Ascending aorta (tissue), 2 donors: ENCODE data around the gene CEP112. TPM values are rescaled to one million over a fixed set of nuclear protein-coding genes. Genes with fewer than 3 reads are reported as not detected.

Experiments
- DNase-seq, 2 donors: peaks; one replicate each; pipeline ENCODE4 v3.0.0-alpha.2; 2019; ENCODE audit warnings: low spot score in 2 of 2
- H3K27ac ChIP-seq, 2 donors: fragments of 200-600 bp; sonication (generic); one replicate each; pipeline ENCODE4 v1.5.1; 2016 to 2017; ENCODE audit warnings: mild to moderate bottlenecking in 1 of 2
- H3K27me3 ChIP-seq: fragments of 200-600 bp; sonication (generic); one replicate; pipeline ENCODE4 v1.5.1; 2017
- H3K36me3 ChIP-seq, 2 donors: fragments of 200-600 bp; sonication (generic); one replicate each; pipeline ENCODE4 v1.5.1; 2016
- H3K4me1 ChIP-seq, 2 donors: fragments of 200-600 bp; sonication (generic); one replicate each; pipeline ENCODE4 v1.5.1; 2016 to 2017; ENCODE audit warnings: mild to moderate bottlenecking in 1 of 2
- H3K4me3 ChIP-seq, 2 donors: fragments of 200-600 bp; sonication (generic); one replicate each; pipeline ENCODE4 v1.5.1; 2016 to 2017; ENCODE audit warnings: mild to moderate bottlenecking in 1 of 2
- H3K9me3 ChIP-seq, 2 donors: fragments of 200-600 bp; sonication (generic); one replicate each; pipeline ENCODE4 v1.5.1; 2016
- intact Hi-C: fragments of 100-400 bp; cut with DNase I; formaldehyde crosslinking; loops from one replicate; pipeline ENCODE4 v1.15.1; 2023
- total RNA-seq: library from RNA; depleted of rRNA; stranded (reverse); fragments of >200 nt; gene quantifications from one replicate; pipeline ENCODE4 v1.1.0, GENCODE V29; 2016
- TF ChIP-seq, protein P1 (sequence below), 3 experiments: fragments of 200-600 bp in 2 of 3; fragments of 450-650 bp in 1 of 3; sonication (generic) in 2 of 3; IDR thresholded peaks; one replicate each; pipeline ENCODE4 v1.5.1; 2016 to 2019; ENCODE audit warnings: antibody characterized with exemption in 3 of 3, mild to moderate bottlenecking in 1 of 3, moderate library complexity in 1 of 3

Gene CEP112
- total RNA-seq, 1 donor from 2014 or later: 11.4 TPM

DNA sequence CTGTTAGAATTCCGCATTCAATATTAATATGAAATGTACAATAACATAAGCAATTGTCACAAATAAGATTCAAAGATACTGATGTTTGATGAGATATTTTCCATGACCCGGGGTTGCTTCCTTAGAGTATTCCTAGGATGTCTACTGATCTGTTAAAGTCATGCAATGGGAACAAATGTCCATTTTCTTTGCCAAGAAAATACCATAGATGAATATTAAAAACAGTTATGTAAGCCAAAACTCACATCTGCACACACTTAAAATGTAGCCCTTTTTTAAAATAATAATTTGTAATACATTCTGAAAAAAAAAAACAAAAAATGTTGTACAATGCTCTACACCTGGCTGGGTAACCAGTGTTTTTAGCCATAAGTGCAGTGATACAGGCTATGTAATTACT, 371.1 kb downstream of the CEP112 start:
- Histone ChIP-seq H3K27me3 (no peaks in the 10 kb centered on the region), H3K9me3 (no peaks in the 10 kb centered on the region), H3K27ac (no peak overlapping the region), H3K4me1 (no peaks in the 10 kb centered on the region), H3K36me3 (no peaks in the 10 kb centered on the region), H3K4me3 (no peak overlapping the region)
- TF ChIP-seq, protein P1, sequence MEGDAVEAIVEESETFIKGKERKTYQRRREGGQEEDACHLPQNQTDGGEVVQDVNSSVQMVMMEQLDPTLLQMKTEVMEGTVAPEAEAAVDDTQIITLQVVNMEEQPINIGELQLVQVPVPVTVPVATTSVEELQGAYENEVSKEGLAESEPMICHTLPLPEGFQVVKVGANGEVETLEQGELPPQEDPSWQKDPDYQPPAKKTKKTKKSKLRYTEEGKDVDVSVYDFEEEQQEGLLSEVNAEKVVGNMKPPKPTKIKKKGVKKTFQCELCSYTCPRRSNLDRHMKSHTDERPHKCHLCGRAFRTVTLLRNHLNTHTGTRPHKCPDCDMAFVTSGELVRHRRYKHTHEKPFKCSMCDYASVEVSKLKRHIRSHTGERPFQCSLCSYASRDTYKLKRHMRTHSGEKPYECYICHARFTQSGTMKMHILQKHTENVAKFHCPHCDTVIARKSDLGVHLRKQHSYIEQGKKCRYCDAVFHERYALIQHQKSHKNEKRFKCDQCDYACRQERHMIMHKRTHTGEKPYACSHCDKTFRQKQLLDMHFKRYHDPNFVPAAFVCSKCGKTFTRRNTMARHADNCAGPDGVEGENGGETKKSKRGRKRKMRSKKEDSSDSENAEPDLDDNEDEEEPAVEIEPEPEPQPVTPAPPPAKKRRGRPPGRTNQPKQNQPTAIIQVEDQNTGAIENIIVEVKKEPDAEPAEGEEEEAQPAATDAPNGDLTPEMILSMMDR (IDR thresholded peaks at IDR 0.05): no peak
- DNase-seq: no peak
- intact Hi-C loops: no loop called here

DNA sequence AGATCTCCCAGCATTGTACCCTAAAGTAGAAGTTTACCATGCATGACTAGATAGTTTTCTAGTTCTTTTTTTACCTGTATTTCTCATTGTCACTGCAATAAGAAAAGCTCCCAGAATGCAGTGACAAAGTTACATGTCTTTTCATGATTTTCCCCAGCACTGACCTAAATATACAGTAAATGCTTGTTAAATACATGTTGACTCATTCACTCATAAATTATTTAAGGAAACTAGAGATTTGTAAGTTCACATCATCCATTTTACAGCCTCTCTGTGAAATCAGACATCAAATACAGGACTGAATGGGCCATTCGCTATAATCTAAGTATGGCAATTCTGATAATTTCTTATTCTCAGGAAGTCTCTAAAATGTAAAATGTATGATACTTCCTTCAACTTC, 371.6 kb downstream of the CEP112 start:
- DNase-seq: no peak
- Histone ChIP-seq H3K27ac (no peak overlapping the region), H3K4me1 (no peaks in the 10 kb centered on the region), H3K9me3 (no peaks in the 10 kb centered on the region), H3K27me3 (no peaks in the 10 kb centered on the region), H3K36me3 (no peaks in the 10 kb centered on the region), H3K4me3 (no peak overlapping the region)
- intact Hi-C loops: no loop called here
- TF ChIP-seq, protein P1 (IDR thresholded peaks at IDR 0.05): no peak

DNA sequence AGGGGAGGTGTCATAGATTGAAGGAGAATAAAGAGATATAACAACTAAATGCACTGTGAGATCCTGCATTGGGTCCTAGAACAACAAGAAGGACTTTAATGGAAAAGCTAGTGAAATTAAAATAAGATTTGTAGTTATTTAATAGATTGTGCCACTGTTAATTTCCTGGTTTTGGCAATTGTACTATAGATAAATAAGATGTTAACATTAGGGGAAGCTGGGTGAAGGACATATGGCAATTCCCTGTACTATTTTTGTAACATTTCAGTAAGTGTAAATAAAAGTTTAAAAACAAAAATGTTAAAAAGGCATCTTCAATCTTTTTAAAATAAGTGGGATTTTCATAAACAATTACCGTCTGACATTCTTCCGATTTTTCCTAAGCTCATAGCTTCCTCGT, 372.1 kb downstream of the CEP112 start:
- DNase-seq: no peak
- Histone ChIP-seq H3K27ac (no peak overlapping the region), H3K4me3 (no peak overlapping the region), H3K27me3 (no peaks in the 10 kb centered on the region), H3K4me1 (no peaks in the 10 kb centered on the region), H3K9me3 (no peaks in the 10 kb centered on the region), H3K36me3 (no peaks in the 10 kb centered on the region)
- TF ChIP-seq, protein P1 (IDR thresholded peaks at IDR 0.05): no peak
- intact Hi-C loops: no loop called here

DNA sequence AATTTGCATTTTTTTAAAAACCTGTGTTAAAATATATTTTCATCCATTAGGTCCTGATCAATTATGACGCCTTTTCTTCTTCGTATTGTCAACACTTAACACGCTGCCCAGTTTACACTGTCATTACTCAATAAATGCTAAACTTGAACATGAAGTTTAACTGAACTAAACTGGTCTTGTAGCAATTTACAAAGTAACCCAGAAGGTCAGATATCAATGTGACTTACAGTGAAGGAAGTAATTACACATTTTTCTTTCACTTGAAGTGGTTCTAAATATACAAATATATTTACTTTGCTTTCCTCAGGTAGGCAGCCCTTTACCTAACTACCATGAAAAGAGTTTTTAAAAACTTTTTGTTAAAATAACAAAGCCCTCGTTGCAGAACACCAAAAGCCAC, 374.0 kb downstream of the CEP112 start:
- no peak for DNase-seq
- intact Hi-C loops: no loop called here
- Histone ChIP-seq H3K4me3 (no peak overlapping the region), H3K27ac (no peak overlapping the region), H3K36me3 (no peaks in the 10 kb centered on the region), H3K4me1 (no peaks in the 10 kb centered on the region), H3K9me3 (no peaks in the 10 kb centered on the region), H3K27me3 (no peaks in the 10 kb centered on the region)
- TF ChIP-seq, protein P1 (IDR thresholded peaks at IDR 0.05): no peak

DNA sequence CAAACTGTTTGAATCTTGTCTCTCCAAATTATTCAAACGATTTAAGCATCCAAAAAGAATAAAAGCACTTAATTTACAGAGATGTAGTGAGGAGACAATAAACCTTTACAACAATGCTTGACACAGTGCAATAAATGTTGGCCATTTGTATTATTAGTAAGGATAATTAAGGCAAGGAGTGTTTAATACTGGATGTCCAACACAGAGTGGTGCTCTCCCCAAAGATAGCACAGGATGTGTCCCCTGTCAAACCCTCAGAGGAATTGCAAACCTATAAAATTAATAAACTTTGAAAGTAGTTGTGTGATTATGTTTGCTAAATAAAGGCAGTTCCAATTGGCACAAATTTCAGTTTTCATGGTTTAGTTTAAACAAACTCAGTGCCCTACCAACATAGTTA, 377.5 kb downstream of the CEP112 start:
- no peak for DNase-seq
- Histone ChIP-seq H3K9me3 (no peaks in the 10 kb centered on the region), H3K4me1 (no peaks in the 10 kb centered on the region), H3K27ac (no peak overlapping the region), H3K27me3 (no peaks in the 10 kb centered on the region), H3K4me3 (no peak overlapping the region), H3K36me3 (no peaks in the 10 kb centered on the region)
- intact Hi-C loops: no loop called here
- TF ChIP-seq, protein P1 (IDR thresholded peaks at IDR 0.05): no peak

DNA sequence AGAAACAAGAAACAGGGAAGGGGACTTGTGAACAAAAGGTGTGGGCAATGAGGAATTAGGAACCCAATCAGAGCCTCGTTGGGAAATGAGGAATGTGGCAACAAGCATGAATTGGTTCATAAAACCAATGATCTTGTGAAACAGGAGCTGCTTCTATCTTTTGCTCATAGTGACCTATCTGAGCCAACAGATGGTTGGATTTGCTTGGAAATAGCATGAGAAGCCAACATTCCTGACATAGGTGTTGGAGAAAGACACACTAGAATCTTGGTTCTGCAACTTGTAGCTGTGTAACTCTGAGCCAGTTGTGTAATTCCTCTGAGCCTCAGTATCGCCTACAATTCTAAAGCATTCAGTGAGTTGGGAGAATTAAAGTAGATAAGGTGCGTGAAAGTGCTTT, 378.6 kb downstream of the CEP112 start:
- H3K27me3 ChIP-seq: no peaks in the 10 kb centered on the region
- TF ChIP-seq, protein P1 (IDR thresholded peaks at IDR 0.05): no peak
- no peak overlapping the region for H3K4me3 ChIP-seq
- no peak for DNase-seq
- no peaks in the 10 kb centered on the region for H3K36me3 ChIP-seq
- no peaks in the 10 kb centered on the region for H3K9me3 ChIP-seq
- intact Hi-C loops: no loop called here
- no peak overlapping the region for H3K27ac ChIP-seq
- no peaks in the 10 kb centered on the region for H3K4me1 ChIP-seq
